Prostate gland (tissue), 2 donors: ENCODE measurements around the gene IMMP2L.

Source experiments
- POLR2A ChIP-seq: fragments of 450-650 bp; IDR thresholded peaks from one replicate; pipeline ENCODE4 v1.6.1; 2016; ENCODE audit warnings: antibody characterized with exemption, mild to moderate bottlenecking
- POLR2AphosphoS5 ChIP-seq: sonication (generic); formaldehyde crosslinking; IDR thresholded peaks from one replicate; pipeline ENCODE4 v1.6.1; 2017; ENCODE audit warnings: antibody characterized with exemption
- TF ChIP-seq, protein P1 (sequence below), 4 experiments: fragments of 200-600 bp in 2 of 4; fragments of 450-650 bp in 2 of 4; sonication (generic) in 2 of 4; IDR thresholded peaks; 1 replicate in 3 of 4; 2 replicates in 1 of 4; pipeline ENCODE4 v1.5.1; 2016 to 2019; ENCODE audit warnings: antibody characterized with exemption in 4 of 4, mild to moderate bottlenecking in 2 of 4, moderate library complexity in 2 of 4

- TF ChIP-seq, protein P1, sequence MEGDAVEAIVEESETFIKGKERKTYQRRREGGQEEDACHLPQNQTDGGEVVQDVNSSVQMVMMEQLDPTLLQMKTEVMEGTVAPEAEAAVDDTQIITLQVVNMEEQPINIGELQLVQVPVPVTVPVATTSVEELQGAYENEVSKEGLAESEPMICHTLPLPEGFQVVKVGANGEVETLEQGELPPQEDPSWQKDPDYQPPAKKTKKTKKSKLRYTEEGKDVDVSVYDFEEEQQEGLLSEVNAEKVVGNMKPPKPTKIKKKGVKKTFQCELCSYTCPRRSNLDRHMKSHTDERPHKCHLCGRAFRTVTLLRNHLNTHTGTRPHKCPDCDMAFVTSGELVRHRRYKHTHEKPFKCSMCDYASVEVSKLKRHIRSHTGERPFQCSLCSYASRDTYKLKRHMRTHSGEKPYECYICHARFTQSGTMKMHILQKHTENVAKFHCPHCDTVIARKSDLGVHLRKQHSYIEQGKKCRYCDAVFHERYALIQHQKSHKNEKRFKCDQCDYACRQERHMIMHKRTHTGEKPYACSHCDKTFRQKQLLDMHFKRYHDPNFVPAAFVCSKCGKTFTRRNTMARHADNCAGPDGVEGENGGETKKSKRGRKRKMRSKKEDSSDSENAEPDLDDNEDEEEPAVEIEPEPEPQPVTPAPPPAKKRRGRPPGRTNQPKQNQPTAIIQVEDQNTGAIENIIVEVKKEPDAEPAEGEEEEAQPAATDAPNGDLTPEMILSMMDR (IDR thresholded peaks at IDR 0.05) = no peak
- TF ChIP-seq POLR2AphosphoS5 = no peak
- TF ChIP-seq POLR2A = no peak
Observed at GRCh38 chr7:111199643-111200042, 362.6 kb downstream of the IMMP2L start.
